D721Med (cell line): Measurements from ENCODE around the gene CTNNA2.

ENCODE experiments used
- DNase-seq: peaks from one replicate; pipeline ENCODE4 v3.0.0; 2011; ENCODE audit warnings: low spot score; ENCODE audit not compliant: insufficient read length
- FAIRE-seq: peaks from 2 replicates; lab custom pipeline; 2011; peaks lifted over from hg19 to GRCh38; lab: Jason Lieb, UNC
- TF ChIP-seq, protein P1 (sequence below): IDR thresholded peaks from 2 replicates; pipeline ENCODE4 v1.5.1; 2012; ENCODE audit warnings: mild to moderate bottlenecking, control low read depth; ENCODE audit not compliant: insufficient read depth; ENCODE audit errors: missing control alignments

Gene CTNNA2

DNA sequence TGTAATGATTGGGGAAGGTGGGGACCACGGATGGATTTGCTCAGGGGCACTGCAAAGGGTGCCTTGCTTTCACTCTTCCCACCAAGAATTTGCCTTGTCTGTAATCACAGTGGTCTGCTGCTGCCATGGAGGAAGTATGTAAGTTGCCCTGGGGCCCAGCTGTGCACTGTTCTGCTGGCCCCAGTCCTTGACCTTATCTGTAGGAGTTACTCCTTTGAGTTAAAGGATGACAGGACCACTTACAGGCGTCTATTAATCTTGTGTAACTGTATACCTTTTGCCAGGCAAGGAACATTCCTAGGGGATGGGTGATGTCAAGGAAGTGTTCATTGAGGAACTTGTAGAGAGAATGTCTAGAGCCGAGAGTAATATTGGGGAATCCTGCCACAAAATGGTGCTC lies 1004.5 kb downstream of the CTNNA2 start:
- DNase-seq, result no peak
- TF ChIP-seq, protein P1, sequence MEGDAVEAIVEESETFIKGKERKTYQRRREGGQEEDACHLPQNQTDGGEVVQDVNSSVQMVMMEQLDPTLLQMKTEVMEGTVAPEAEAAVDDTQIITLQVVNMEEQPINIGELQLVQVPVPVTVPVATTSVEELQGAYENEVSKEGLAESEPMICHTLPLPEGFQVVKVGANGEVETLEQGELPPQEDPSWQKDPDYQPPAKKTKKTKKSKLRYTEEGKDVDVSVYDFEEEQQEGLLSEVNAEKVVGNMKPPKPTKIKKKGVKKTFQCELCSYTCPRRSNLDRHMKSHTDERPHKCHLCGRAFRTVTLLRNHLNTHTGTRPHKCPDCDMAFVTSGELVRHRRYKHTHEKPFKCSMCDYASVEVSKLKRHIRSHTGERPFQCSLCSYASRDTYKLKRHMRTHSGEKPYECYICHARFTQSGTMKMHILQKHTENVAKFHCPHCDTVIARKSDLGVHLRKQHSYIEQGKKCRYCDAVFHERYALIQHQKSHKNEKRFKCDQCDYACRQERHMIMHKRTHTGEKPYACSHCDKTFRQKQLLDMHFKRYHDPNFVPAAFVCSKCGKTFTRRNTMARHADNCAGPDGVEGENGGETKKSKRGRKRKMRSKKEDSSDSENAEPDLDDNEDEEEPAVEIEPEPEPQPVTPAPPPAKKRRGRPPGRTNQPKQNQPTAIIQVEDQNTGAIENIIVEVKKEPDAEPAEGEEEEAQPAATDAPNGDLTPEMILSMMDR, result no peak
- no peak for FAIRE-seq

DNA sequence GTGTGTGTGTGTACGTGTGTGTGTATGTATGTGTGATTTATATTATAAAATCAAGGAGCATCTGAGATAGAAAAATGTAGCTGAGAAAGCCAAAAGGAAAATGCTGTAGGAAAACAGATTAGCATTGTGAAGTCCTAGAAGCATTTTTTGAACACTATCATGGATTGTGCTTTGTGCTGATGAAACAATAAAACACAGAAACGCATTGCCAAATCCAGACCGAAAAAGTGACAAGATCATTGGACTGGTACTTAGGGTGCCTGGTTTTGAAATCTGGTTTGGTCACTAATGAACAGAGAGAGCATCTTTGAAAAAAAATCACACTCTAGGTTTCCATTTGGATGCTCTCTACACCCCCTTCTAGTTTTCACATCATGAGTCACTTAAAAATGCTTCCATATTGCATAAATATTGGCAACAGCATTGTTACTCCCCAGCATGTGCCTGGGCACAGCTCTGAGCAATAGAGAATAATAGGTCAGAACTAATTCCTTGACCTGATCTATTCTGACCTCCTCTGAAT lies 1006.3 kb downstream of the CTNNA2 start:
- FAIRE-seq (no peak), DNase-seq (no peak)
- TF ChIP-seq, protein P1, result no peak

DNA sequence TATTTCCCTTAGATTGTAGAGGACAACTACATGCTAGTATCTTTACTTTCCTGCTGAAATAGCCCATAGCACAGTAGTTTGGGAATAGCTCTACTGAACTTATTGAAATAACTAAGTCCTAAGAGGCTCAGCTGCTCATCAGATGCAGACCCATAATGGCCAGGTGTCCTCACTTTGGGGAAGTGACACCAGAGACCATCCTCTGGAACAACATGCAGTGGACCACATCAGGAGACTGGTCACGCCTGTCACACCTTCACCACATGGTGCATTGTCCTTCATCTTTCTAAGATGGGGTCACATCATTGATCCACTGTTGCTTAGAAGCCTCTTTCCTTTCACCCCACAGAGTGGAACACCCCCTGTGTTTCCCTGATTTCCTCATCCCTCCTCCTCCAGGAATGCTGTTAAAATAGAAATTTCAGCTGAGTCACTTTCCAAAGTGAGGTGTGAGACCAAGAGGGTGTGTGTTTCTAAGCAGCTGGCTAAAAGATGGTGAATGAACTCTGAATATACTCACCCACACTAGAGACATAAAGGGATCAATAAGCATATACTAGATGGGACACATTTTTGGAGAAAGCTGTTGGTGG lies 1006.9 kb downstream of the CTNNA2 start:
- FAIRE-seq (no peak), DNase-seq (no peak)
- TF ChIP-seq, protein P1, result no peak

DNA sequence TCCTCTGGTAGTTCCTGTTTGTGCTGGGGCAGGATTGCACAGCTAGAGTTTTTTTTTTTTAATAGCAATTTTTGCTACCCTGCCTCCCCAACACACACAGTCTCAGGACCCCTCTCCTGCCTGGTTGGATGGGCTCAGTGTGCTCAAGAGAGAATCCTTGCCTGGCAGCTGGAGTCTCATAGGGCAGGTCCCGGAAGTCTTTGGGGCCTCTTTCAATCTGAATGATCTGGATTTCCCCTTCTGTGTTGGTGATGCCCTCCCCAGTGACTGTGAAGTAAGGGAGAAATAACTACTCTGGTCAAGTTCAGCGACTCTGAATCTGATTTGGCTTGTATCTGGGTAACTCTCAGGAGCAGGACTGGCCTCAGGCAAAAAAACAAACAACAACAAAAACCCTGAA lies 1012.3 kb downstream of the CTNNA2 start:
- DNase-seq (no peak), FAIRE-seq (no peak)
- TF ChIP-seq, protein P1, result no peak

DNA sequence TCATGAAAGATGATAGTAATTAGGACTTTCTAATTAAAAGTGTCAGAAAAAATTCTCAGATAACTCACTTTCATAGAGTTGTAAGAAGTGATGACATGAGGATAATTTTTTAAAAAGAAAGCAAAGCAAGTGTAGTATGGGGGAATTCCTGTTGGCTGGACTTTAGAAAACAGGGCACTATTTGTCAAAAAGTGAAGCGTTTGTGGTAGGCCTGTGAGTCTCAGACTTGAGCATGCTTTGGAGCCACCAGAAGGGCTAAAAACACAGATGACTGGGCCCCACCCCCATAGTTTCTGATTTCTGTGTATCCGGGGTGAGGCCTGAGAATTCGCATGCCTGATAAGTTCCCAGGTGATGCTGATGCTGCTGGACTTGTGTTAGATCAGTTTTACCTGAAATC lies 1014.3 kb downstream of the CTNNA2 start:
- TF ChIP-seq, protein P1, result no peak
- FAIRE-seq (no peak), DNase-seq (no peak)

DNA sequence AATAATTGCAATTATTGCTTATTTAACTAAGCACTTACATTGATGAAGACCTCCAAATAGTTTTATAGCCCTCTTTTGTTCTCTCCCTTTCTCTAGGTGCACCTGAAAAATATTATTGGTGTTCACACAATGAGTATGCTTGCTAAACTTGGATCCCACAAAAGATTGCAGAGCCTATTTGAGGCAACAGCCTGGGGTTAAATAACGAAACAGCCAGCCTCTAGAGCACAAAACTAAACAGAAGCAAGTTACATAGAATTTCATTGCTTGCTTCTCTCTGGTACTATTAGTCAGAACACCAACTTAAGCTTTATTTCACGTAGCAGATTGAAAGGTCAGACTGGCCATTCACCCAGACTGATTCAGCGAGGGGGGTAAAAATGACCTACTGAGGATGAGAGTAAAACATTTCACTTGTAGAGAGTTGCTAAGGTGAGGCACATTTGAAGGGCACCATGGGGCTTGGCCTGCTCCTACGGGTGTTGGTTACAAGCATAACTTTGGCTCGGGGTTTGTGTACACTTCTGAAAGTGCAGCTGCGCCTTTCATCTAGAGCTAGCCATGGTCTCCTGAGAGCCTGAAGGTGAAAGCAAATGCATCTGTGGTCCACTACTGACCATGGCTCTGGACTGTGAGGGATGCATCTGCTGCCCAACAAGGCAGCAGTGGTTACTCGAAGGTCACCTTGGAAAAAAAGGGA lies 1016.8 kb downstream of the CTNNA2 start:
- no peak for DNase-seq
- FAIRE-seq, result no peak
- TF ChIP-seq, protein P1, result no peak
